WTC11 (cell line): ENCODE data around the gene TMEM119. TPM values are rescaled to one million over a fixed set of nuclear protein-coding genes. Genes with fewer than 3 reads are reported as not detected.

Experiments
- ATAC-seq: fragments of 200-7000 bp; cut with Tn5 transposase; 2 replicates; pipeline ENCODE4 v1.10.0; 2021; ENCODE audit warnings: mild to moderate bottlenecking, moderate library complexity
- CTCF ChIA-PET: fragments of 300-600 bp; sonication (Branson Sonifier 250); formaldehyde crosslinking; loops from one replicate; lab custom pipeline; 2021; ENCODE audit warnings: antibody characterized with exemption; lab: Charles Lee
- POLR2A ChIA-PET: fragments of 350-600 bp; sonication (Branson Sonifier 250); formaldehyde crosslinking; loops from one replicate; lab custom pipeline; 2021; ENCODE audit warnings: antibody characterized with exemption; lab: Charles Lee
- DNase-seq: peaks from one replicate; pipeline ENCODE4 v3.0.0; 2021; ENCODE audit warnings: low spot score
- H3K27ac Mint-ChIP-seq: 2 replicates; pipeline ENCODE4 v1.8.0; 2021; ENCODE audit warnings: mixed read lengths
- H3K27me3 Mint-ChIP-seq: 2 replicates; pipeline ENCODE4 v1.8.0; 2021; ENCODE audit warnings: low read depth, mild to moderate bottlenecking, moderate library complexity, mixed read lengths
- H3K36me3 Mint-ChIP-seq: 2 replicates; pipeline ENCODE4 v1.8.0; 2021; ENCODE audit warnings: mixed read lengths
- H3K4me1 Mint-ChIP-seq: 2 replicates; pipeline ENCODE4 v1.8.0; 2022; ENCODE audit warnings: mixed read lengths
- H3K4me3 Mint-ChIP-seq: 2 replicates; pipeline ENCODE4 v1.8.0; 2021; ENCODE audit warnings: mild to moderate bottlenecking, moderate library complexity, mixed read lengths
- H3K9me3 Mint-ChIP-seq: 2 replicates; pipeline ENCODE4 v1.8.0; 2021; ENCODE audit warnings: mixed read lengths
- FOXP1 ChIP-seq: sonication (generic); formaldehyde crosslinking; IDR thresholded peaks from 2 replicates; pipeline ENCODE4 v1.8.0; 2022; ENCODE audit warnings: missing genetic modification reagents, mild to moderate bottlenecking, moderate library complexity, borderline replicate concordance
- GABPB1 ChIP-seq: sonication (generic); formaldehyde crosslinking; IDR thresholded peaks from 2 replicates; pipeline ENCODE4 v1.8.1; 2023; ENCODE audit warnings: mild to moderate bottlenecking, missing genetic modification reagents
- MYBL2 ChIP-seq: sonication (generic); formaldehyde crosslinking; IDR thresholded peaks from 2 replicates; pipeline ENCODE4 v1.8.1; 2023; ENCODE audit warnings: mild to moderate bottlenecking, moderate library complexity, missing genetic modification reagents
- PRRX2 ChIP-seq: fragments of 250-450 bp; sonication (Bioruptor Pico); IDR thresholded peaks from 2 replicates; pipeline ENCODE4 v1.8.0; 2021; ENCODE audit warnings: mild to moderate bottlenecking
- RORB ChIP-seq: fragments of 250-450 bp; sonication (Bioruptor Pico); IDR thresholded peaks from 2 replicates; pipeline ENCODE4 v1.9.0; 2021; ENCODE audit warnings: mild to moderate bottlenecking
- SMAD3 ChIP-seq: sonication (generic); formaldehyde crosslinking; IDR thresholded peaks from 2 replicates; pipeline ENCODE4 v1.8.0; 2022; ENCODE audit warnings: missing genetic modification reagents, mild to moderate bottlenecking, borderline replicate concordance
- SP1 ChIP-seq: sonication (generic); formaldehyde crosslinking; conservative IDR thresholded peaks from 2 replicates; pipeline ENCODE4 v1.8.1; 2022; ENCODE audit warnings: missing genetic modification reagents
- ZBTB21 ChIP-seq: sonication (generic); formaldehyde crosslinking; IDR thresholded peaks from 2 replicates; pipeline ENCODE4 v1.8.1; 2023; ENCODE audit warnings: mild to moderate bottlenecking, missing genetic modification reagents, borderline replicate concordance
- ZNF671 ChIP-seq: fragments of 250-450 bp; sonication (Bioruptor Pico); IDR thresholded peaks from 2 replicates; pipeline ENCODE4 v1.8.0; 2021; ENCODE audit warnings: mild to moderate bottlenecking
- total RNA-seq: library from RNA; stranded (reverse); gene quantifications from 3 replicates; pipeline ENCODE4 v1.2.3, GENCODE V29; 2021
- TF ChIP-seq, protein P1 (sequence below): sonication (generic); formaldehyde crosslinking; IDR thresholded peaks from 2 replicates; pipeline ENCODE4 v1.8.1; 2023; ENCODE audit warnings: mild to moderate bottlenecking, moderate library complexity, missing genetic modification reagents
- TF ChIP-seq, protein P2 (sequence below): sonication (generic); formaldehyde crosslinking; IDR thresholded peaks from 2 replicates; pipeline ENCODE4 v1.8.1; 2022; ENCODE audit warnings: mild to moderate bottlenecking, missing genetic modification reagents, moderate library complexity, borderline replicate concordance
- TF ChIP-seq, protein P3 (sequence below): sonication (generic); formaldehyde crosslinking; IDR thresholded peaks from 2 replicates; pipeline ENCODE4 v1.8.1; 2023; ENCODE audit warnings: mild to moderate bottlenecking, missing genetic modification reagents, moderate library complexity
- TF ChIP-seq, protein P4 (sequence below): sonication (generic); formaldehyde crosslinking; IDR thresholded peaks from 2 replicates; pipeline ENCODE4 v1.8.0; 2022; ENCODE audit warnings: mild to moderate bottlenecking, missing genetic modification reagents
- TF ChIP-seq, protein P5 (sequence below): sonication (generic); formaldehyde crosslinking; IDR thresholded peaks from 2 replicates; pipeline ENCODE4 v1.8.1; 2022; ENCODE audit warnings: mild to moderate bottlenecking, moderate library complexity, missing genetic modification reagents
- TF ChIP-seq, protein P6 (sequence below): sonication (generic); formaldehyde crosslinking; IDR thresholded peaks from 2 replicates; pipeline ENCODE4 v1.8.1; 2023; ENCODE audit warnings: mild to moderate bottlenecking, missing genetic modification reagents
- TF ChIP-seq, protein P7 (sequence below): fragments of 200-600 bp; IDR thresholded peaks from 2 replicates; pipeline ENCODE4 v1.8.0; 2022; ENCODE audit warnings: antibody characterized with exemption
- TF ChIP-seq, protein P8 (sequence below): fragments of 250-450 bp; sonication (Bioruptor Pico); IDR thresholded peaks from 2 replicates; pipeline ENCODE4 v1.9.0; 2021; ENCODE audit warnings: mild to moderate bottlenecking

TMEM119 gene
- total RNA-seq, 1 experiment from 2014 or later, result 0.20 TPM

DNA sequence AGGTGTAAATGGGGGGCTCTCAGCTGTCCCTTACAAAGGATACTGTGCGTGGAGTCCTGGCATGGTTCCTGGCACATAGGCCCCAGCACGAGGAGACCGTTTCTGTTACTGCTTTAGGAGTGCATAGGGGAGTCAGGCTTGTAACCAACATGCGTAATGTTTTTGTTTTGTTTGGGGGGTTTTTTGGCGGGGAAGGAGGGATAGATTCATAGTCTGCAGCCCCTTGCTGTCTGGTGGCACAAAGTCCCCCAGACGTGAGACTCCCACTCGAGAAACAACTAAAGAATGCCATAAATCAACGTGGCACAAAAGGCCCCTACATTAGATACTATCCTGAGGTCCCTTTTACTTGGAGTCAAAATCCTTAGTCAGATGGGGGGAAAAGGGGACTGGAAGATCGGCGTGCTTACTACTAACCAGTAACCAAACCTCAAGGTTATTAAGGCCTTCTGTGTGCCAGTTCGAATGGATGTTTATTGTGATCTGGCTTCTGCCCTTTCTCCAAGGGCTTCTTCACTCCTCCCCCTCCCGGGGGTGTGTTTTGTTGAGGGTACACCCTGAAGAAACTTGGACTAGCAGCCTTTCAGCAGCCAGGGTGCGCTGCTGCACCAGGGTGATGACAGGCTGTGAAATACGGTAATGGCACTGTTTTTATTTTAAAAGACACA, 34.6 kb downstream of the TMEM119 start:
- ATAC-seq, result peak; percentile 37
- no peaks in the 10 kb centered on the region for H3K9me3 Mint-ChIP-seq
- peak overlapping the region; percentile 96 for H3K27ac Mint-ChIP-seq
- peaks cover 22% of the 10 kb centered on the region for H3K4me1 Mint-ChIP-seq
- H3K27me3 Mint-ChIP-seq, result no peaks in the 10 kb centered on the region
- peaks cover 54% of the 10 kb centered on the region for H3K36me3 Mint-ChIP-seq
- ChIA-PET POLR2A (interaction anchor here (0.6 to 1.3 kb wide), 8 partner anchors 10 to 592 kb away, joined by 3 to 8 read pairs (median 4); partner anchors contain the start of gene TMEM119), CTCF (interaction anchor here (1.1 to 1.6 kb wide), 3 partner anchors 7 to 55 kb away, joined by 3 to 14 read pairs (median 7); no protein-coding TSS in a partner anchor)
- H3K4me3 Mint-ChIP-seq, result peak overlapping the region; percentile 100
- peak; percentile 77 for DNase-seq
- TF ChIP-seq, protein P1, sequence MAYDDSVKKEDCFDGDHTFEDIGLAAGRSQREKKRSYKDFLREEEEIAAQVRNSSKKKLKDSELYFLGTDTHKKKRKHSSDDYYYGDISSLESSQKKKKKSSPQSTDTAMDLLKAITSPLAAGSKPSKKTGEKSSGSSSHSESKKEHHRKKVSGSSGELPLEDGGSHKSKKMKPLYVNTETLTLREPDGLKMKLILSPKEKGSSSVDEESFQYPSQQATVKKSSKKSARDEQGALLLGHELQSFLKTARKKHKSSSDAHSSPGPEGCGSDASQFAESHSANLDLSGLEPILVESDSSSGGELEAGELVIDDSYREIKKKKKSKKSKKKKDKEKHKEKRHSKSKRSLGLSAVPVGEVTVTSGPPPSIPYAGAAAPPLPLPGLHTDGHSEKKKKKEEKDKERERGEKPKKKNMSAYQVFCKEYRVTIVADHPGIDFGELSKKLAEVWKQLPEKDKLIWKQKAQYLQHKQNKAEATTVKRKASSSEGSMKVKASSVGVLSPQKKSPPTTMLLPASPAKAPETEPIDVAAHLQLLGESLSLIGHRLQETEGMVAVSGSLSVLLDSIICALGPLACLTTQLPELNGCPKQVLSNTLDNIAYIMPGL, result no peak
- TF ChIP-seq GABPB1 (peak; percentile 93), PRRX2 (no peak)

DNA sequence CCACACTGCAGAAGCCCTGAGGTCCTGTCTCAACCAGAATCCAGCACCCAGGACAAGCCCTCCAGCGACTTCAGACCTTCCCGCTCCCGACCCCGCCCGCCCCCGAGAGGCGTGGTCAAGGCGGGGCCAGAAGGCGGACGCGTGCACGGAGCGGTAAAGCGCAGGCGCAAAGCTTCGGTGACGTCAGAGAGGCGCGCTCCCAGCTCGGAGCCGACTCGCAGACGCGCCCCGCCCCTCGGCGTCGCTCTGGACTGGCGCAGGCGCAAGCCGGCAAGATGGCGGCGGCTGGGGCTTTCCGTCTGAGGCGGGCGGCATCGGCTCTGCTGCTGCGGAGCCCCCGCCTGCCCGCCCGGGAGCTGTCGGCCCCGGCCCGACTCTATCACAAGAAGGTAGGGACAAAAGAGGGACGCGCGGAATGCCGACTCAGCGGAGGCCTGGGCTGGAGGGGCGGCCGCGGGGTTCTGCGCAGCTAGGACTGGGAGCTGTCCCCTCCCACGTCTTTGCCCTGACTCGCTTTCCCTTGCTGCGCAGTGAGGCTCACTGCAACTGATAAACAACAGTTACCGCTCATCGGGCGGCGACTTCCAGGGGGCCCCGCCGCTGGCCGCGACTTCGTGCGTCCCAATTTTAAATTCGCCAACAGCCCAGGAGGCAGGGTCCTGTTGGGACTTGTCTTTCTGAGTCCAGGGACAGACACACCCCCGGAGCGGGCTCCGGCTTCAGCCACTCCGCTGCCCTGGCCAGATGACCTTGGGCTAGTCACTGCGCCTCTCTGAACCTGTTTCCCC, 35.3 kb downstream of the TMEM119 start, which contains the start of gene ISCU:
Gene ISCU, plus strand, starts transcription at position 249 of the 788 bp plus-strand sequence. Its CDS starts 27 bp downstream, at position 276.
- peak; percentile 98 for DNase-seq
- ChIA-PET CTCF (interaction anchor here (0.6 to 1.6 kb wide), 10 partner anchors 8 to 388 kb away, joined by 3 to 14 read pairs (median 3); no protein-coding TSS in a partner anchor), POLR2A (interaction anchor here (0.5 to 1.3 kb wide), 18 partner anchors 11 to 820 kb away, joined by 3 to 8 read pairs (median 4); partner anchors contain the start of gene TMEM119)
- Mint-ChIP-seq H3K27me3 (no peaks in the 10 kb centered on the region), H3K9me3 (no peaks in the 10 kb centered on the region), H3K36me3 (peaks cover 52% of the 10 kb centered on the region), H3K4me3 (peak within 1 kb of the TSS; percentile 100), H3K4me1 (peaks cover 26% of the 10 kb centered on the region), H3K27ac (peak within 1 kb of the TSS; percentile 100)
- peak; percentile 87 for ATAC-seq
- TF ChIP-seq, protein P2, sequence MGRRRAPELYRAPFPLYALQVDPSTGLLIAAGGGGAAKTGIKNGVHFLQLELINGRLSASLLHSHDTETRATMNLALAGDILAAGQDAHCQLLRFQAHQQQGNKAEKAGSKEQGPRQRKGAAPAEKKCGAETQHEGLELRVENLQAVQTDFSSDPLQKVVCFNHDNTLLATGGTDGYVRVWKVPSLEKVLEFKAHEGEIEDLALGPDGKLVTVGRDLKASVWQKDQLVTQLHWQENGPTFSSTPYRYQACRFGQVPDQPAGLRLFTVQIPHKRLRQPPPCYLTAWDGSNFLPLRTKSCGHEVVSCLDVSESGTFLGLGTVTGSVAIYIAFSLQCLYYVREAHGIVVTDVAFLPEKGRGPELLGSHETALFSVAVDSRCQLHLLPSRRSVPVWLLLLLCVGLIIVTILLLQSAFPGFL (CRISPR knock-in tag), result no peak
- TF ChIP-seq RORB (CRISPR knock-in tag) (no peak), SP1 (CRISPR knock-in tag) (peak; percentile 99), MYBL2 (CRISPR knock-in tag) (peak; percentile 84; the same call in 1 of the 2 replicates), ZBTB21 (no peak), SMAD3 (CRISPR knock-in tag) (0 out of 2 replicates have a peak, but pooled peaks have one; percentile 34), FOXP1 (CRISPR knock-in tag) (peak; percentile 91), ZNF671 (0 out of 2 replicates have a peak, but pooled peaks have one; percentile 38)
- TF ChIP-seq, protein P3, sequence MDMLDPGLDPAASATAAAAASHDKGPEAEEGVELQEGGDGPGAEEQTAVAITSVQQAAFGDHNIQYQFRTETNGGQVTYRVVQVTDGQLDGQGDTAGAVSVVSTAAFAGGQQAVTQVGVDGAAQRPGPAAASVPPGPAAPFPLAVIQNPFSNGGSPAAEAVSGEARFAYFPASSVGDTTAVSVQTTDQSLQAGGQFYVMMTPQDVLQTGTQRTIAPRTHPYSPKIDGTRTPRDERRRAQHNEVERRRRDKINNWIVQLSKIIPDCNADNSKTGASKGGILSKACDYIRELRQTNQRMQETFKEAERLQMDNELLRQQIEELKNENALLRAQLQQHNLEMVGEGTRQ, result 0 out of 2 replicates have a peak, but pooled peaks have one; percentile 2
- TF ChIP-seq, protein P4, sequence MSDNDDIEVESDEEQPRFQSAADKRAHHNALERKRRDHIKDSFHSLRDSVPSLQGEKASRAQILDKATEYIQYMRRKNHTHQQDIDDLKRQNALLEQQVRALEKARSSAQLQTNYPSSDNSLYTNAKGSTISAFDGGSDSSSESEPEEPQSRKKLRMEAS (CRISPR knock-in tag), result peak; percentile 65; the same call in 1 of the 2 replicates
- TF ChIP-seq, protein P1, result 0 out of 2 replicates have a peak, but pooled peaks have one; percentile 71
- TF ChIP-seq, protein P5, sequence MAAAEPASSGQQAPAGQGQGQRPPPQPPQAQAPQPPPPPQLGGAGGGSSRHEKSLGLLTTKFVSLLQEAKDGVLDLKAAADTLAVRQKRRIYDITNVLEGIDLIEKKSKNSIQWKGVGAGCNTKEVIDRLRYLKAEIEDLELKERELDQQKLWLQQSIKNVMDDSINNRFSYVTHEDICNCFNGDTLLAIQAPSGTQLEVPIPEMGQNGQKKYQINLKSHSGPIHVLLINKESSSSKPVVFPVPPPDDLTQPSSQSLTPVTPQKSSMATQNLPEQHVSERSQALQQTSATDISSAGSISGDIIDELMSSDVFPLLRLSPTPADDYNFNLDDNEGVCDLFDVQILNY (CRISPR knock-in tag), result peak; percentile 84; the same call in 1 of the 2 replicates
- TF ChIP-seq, protein P6, sequence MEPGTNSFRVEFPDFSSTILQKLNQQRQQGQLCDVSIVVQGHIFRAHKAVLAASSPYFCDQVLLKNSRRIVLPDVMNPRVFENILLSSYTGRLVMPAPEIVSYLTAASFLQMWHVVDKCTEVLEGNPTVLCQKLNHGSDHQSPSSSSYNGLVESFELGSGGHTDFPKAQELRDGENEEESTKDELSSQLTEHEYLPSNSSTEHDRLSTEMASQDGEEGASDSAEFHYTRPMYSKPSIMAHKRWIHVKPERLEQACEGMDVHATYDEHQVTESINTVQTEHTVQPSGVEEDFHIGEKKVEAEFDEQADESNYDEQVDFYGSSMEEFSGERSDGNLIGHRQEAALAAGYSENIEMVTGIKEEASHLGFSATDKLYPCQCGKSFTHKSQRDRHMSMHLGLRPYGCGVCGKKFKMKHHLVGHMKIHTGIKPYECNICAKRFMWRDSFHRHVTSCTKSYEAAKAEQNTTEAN (CRISPR knock-in tag), result peak; percentile 87
- TF ChIP-seq, protein P7, sequence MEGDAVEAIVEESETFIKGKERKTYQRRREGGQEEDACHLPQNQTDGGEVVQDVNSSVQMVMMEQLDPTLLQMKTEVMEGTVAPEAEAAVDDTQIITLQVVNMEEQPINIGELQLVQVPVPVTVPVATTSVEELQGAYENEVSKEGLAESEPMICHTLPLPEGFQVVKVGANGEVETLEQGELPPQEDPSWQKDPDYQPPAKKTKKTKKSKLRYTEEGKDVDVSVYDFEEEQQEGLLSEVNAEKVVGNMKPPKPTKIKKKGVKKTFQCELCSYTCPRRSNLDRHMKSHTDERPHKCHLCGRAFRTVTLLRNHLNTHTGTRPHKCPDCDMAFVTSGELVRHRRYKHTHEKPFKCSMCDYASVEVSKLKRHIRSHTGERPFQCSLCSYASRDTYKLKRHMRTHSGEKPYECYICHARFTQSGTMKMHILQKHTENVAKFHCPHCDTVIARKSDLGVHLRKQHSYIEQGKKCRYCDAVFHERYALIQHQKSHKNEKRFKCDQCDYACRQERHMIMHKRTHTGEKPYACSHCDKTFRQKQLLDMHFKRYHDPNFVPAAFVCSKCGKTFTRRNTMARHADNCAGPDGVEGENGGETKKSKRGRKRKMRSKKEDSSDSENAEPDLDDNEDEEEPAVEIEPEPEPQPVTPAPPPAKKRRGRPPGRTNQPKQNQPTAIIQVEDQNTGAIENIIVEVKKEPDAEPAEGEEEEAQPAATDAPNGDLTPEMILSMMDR, result no peak
- TF ChIP-seq, protein P8, sequence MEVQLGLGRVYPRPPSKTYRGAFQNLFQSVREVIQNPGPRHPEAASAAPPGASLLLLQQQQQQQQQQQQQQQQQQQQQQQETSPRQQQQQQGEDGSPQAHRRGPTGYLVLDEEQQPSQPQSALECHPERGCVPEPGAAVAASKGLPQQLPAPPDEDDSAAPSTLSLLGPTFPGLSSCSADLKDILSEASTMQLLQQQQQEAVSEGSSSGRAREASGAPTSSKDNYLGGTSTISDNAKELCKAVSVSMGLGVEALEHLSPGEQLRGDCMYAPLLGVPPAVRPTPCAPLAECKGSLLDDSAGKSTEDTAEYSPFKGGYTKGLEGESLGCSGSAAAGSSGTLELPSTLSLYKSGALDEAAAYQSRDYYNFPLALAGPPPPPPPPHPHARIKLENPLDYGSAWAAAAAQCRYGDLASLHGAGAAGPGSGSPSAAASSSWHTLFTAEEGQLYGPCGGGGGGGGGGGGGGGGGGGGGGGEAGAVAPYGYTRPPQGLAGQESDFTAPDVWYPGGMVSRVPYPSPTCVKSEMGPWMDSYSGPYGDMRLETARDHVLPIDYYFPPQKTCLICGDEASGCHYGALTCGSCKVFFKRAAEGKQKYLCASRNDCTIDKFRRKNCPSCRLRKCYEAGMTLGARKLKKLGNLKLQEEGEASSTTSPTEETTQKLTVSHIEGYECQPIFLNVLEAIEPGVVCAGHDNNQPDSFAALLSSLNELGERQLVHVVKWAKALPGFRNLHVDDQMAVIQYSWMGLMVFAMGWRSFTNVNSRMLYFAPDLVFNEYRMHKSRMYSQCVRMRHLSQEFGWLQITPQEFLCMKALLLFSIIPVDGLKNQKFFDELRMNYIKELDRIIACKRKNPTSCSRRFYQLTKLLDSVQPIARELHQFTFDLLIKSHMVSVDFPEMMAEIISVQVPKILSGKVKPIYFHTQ (CRISPR knock-in tag), result 0 out of 2 replicates have a peak, but pooled peaks have one; percentile 39
